ENCODE results near the gene GDF11. TPM values are rescaled to one million over a fixed set of nuclear protein-coding genes. Genes with fewer than 3 reads are reported as not detected.

GDF11 gene
- total and polyA plus RNA-seq, 2 donors from 2014 or later: 3.4 to 6.2 TPM

DNA sequence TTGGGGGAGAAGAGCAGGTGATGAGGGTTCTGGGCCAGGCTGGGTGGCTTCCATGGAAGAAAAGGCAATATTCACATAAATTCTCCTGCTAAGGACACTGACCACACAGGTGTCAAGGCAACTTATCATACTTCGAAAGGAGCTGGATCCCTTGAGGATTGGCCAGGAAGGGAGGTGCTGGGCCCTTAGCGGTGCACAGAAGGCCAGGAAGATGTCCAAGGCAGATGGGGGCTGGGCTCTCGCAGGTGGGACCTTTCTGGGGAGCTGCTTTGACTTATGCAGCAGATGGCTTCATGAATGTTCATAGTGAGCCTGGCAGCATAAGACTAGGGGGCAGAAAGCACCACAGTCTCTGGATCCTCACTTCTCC is 18.0 kb upstream of the GDF11 start:
- no peak overlapping the region for H3K4me3 ChIP-seq (ENCODE audit: low read length in 3 of 3)
- H3K27me3 ChIP-seq (ENCODE audit: control insufficient read depth, insufficient read depth, low read length): no peaks in the 10 kb centered on the region
- no peak overlapping the region for H3K27ac ChIP-seq (ENCODE audit: low read depth in 2 of 2, low read length in 2 of 2)
- intact Hi-C loops (cut with DNase I): no loop called here
- FAIRE-seq (no peak), DNase-seq (peak in 1 of 5 donors; percentile 31)
- H3K9me3 ChIP-seq (ENCODE audit: control insufficient read depth in 2 of 3, insufficient read depth in 1 of 3, low read length in 3 of 3): no peaks in the 10 kb centered on the region
- H3K9ac ChIP-seq (ENCODE audit: low read length in 3 of 3): no peak overlapping the region
- TF ChIP-seq, protein P1, sequence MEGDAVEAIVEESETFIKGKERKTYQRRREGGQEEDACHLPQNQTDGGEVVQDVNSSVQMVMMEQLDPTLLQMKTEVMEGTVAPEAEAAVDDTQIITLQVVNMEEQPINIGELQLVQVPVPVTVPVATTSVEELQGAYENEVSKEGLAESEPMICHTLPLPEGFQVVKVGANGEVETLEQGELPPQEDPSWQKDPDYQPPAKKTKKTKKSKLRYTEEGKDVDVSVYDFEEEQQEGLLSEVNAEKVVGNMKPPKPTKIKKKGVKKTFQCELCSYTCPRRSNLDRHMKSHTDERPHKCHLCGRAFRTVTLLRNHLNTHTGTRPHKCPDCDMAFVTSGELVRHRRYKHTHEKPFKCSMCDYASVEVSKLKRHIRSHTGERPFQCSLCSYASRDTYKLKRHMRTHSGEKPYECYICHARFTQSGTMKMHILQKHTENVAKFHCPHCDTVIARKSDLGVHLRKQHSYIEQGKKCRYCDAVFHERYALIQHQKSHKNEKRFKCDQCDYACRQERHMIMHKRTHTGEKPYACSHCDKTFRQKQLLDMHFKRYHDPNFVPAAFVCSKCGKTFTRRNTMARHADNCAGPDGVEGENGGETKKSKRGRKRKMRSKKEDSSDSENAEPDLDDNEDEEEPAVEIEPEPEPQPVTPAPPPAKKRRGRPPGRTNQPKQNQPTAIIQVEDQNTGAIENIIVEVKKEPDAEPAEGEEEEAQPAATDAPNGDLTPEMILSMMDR (IDR thresholded peaks at IDR 0.05; ENCODE audit: borderline replicate concordance, extremely low read depth, insufficient read depth): no peak
- H3K36me3 ChIP-seq (ENCODE audit: control insufficient read depth in 2 of 3, insufficient read depth in 3 of 3, low read length in 3 of 3): peaks cover 6 to 33% (median 11%) of the 10 kb centered on the region in 3 donors
- peaks cover 0 to 35% (median 30%) of the 10 kb centered on the region in 3 donors for H3K4me1 ChIP-seq (ENCODE audit: control insufficient read depth in 2 of 3, insufficient read depth in 2 of 3, low read depth in 1 of 3, low read length in 3 of 3)

DNA sequence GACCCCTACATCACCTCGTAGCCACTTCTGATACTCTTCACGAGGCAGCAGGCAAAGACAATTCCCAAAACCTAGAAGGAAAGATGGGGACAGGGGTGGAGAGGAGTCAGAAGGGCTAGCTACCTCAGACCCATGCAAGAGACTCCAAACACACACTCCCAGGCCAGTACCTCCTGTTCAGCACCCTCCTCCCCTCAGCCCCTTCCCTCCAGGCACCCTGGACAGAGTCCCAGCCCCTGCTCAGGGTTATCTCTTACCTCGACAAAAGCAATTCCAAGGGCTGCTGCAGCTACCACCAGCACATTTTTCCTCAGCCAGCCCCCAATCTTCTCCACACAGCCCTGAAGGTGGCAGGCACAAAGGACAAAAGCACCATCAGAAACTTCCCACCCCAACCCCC is 17.4 kb upstream of the GDF11 start:
- H3K27me3 ChIP-seq (ENCODE audit: control insufficient read depth, insufficient read depth, low read length): no peaks in the 10 kb centered on the region
- H3K36me3 ChIP-seq (ENCODE audit: control insufficient read depth in 2 of 3, insufficient read depth in 3 of 3, low read length in 3 of 3): peaks cover 6 to 33% (median 11%) of the 10 kb centered on the region in 3 donors
- DNase-seq (peak in 1 of 5 donors; percentile 34), FAIRE-seq (no peak)
- no peak overlapping the region for H3K4me3 ChIP-seq (ENCODE audit: low read length in 3 of 3)
- H3K9ac ChIP-seq (ENCODE audit: low read length in 3 of 3): no peak overlapping the region
- no peaks in the 10 kb centered on the region for H3K9me3 ChIP-seq (ENCODE audit: control insufficient read depth in 2 of 3, insufficient read depth in 1 of 3, low read length in 3 of 3)
- peaks cover 0 to 39% (median 34%) of the 10 kb centered on the region in 3 donors for H3K4me1 ChIP-seq (ENCODE audit: control insufficient read depth in 2 of 3, insufficient read depth in 2 of 3, low read depth in 1 of 3, low read length in 3 of 3)
- TF ChIP-seq, protein P1 (IDR thresholded peaks at IDR 0.05; ENCODE audit: borderline replicate concordance, extremely low read depth, insufficient read depth): no peak
- no peak overlapping the region for H3K27ac ChIP-seq (ENCODE audit: low read depth in 2 of 2, low read length in 2 of 2)
- intact Hi-C loops (cut with DNase I): no loop called here

DNA sequence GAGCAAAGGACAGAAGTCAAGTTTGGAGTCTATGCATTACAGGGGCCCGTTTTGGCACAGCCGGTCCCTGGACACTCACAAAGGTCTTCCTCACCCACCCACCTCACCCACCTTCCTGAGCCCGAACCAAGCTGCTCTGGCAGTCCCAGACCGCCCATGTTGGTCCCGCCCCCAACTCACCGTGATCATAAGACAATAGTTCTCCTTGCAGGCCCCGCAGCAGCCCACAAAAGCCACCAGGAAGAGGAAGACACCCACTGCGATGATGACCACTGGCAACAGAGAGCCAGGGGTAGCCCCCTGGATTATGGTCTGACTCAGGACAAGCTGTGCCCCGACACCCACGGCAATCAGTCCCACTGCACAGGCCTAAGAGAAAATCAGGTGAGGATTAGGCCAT is 16.0 kb upstream of the GDF11 start:
- peak overlapping the region; percentile 71 to 99 for H3K27ac ChIP-seq (ENCODE audit: low read depth in 2 of 2, low read length in 2 of 2)
- no peaks in the 10 kb centered on the region for H3K27me3 ChIP-seq (ENCODE audit: control insufficient read depth, insufficient read depth, low read length)
- DNase-seq (peak in 2 of 5 donors; percentile 59 to 78), FAIRE-seq (no peak)
- H3K36me3 ChIP-seq (ENCODE audit: control insufficient read depth in 2 of 3, insufficient read depth in 3 of 3, low read length in 3 of 3): peaks cover 6 to 33% (median 11%) of the 10 kb centered on the region in 3 donors
- peak overlapping the region in 2 of 3 donors; percentile 66 to 93 for H3K9ac ChIP-seq (ENCODE audit: low read length in 3 of 3)
- peak overlapping the region; percentile 78 to 87 (median 82) for H3K4me3 ChIP-seq (ENCODE audit: low read length in 3 of 3)
- H3K4me1 ChIP-seq (ENCODE audit: control insufficient read depth in 2 of 3, insufficient read depth in 2 of 3, low read depth in 1 of 3, low read length in 3 of 3): peaks cover 0 to 34% (median 26%) of the 10 kb centered on the region in 3 donors
- intact Hi-C loops (cut with DNase I): no loop called here
- H3K9me3 ChIP-seq (ENCODE audit: control insufficient read depth in 2 of 3, insufficient read depth in 1 of 3, low read length in 3 of 3): no peaks in the 10 kb centered on the region
- TF ChIP-seq, protein P1 (IDR thresholded peaks at IDR 0.05; ENCODE audit: borderline replicate concordance, extremely low read depth, insufficient read depth): no peak

Measured in kidney (tissue), 14 donors.